Keratinocyte (primary cell): ENCODE results near the gene MAGI1. TPM values are rescaled to one million over a fixed set of nuclear protein-coding genes. Genes with fewer than 3 reads are reported as not detected.

Experiments used
- DNase-seq: peaks from one replicate; pipeline ENCODE4 v3.0.0-alpha.2; 2011; ENCODE audit warnings: low read depth, missing footprints, low spot score
- FAIRE-seq: peaks from 2 replicates; lab custom pipeline; 2011; peaks lifted over from hg19 to GRCh38; lab: Jason Lieb, UNC
- H2AFZ ChIP-seq: 2 replicates; pipeline ENCODE4 v1.6.0; 2012; ENCODE audit warnings: low read length, control low read depth, inconsistent platforms; ENCODE audit not compliant: control insufficient read depth
- H3K27ac ChIP-seq: 2 replicates; pipeline ENCODE4 v1.5.1; 2011; ENCODE audit warnings: low read length; ENCODE audit not compliant: control insufficient read depth, insufficient read depth
- H3K27me3 ChIP-seq: 3 replicates; pipeline ENCODE4 v1.6.0; 2011; ENCODE audit warnings: low read length; ENCODE audit not compliant: control insufficient read depth, insufficient read depth; ENCODE audit errors: extremely low read depth
- H3K36me3 ChIP-seq, 2 experiments: 2 replicates in 1 of 2; 3 replicates in 1 of 2; pipeline ENCODE4 v1.5.1; 2011; ENCODE audit warnings: low read length in 2 of 2, mild to moderate bottlenecking in 1 of 2; ENCODE audit not compliant: control insufficient read depth in 2 of 2, insufficient read depth in 2 of 2; ENCODE audit errors: extremely low read depth in 1 of 2
- H3K4me1 ChIP-seq: 3 replicates; pipeline ENCODE4 v1.5.1; 2011; ENCODE audit warnings: low read length; ENCODE audit not compliant: control insufficient read depth, insufficient read depth; ENCODE audit errors: extremely low read depth
- H3K4me2 ChIP-seq: 3 replicates; pipeline ENCODE4 v1.6.0; 2011; ENCODE audit warnings: low read depth, low read length; ENCODE audit not compliant: control insufficient read depth, insufficient read depth; ENCODE audit errors: extremely low read depth
- H3K4me3 ChIP-seq, 3 experiments: fragments of 200-600 bp in 1 of 3; sonication (generic) in 1 of 3; 2 replicates in 2 of 3; 3 replicates in 1 of 3; pipeline ENCODE4 v1.5.1; 2011 to 2016; ENCODE audit warnings: low read length in 3 of 3, mild to moderate bottlenecking in 3 of 3, control low read depth in 2 of 3, inconsistent platforms in 1 of 3, low read depth in 1 of 3, mixed read lengths in 1 of 3, mixed run types in 1 of 3, moderate library complexity in 1 of 3; ENCODE audit not compliant: control insufficient read depth in 2 of 3, insufficient read depth in 2 of 3; ENCODE audit errors: extremely low read depth in 1 of 3
- H3K79me2 ChIP-seq: 2 replicates; pipeline ENCODE4 v1.6.0; 2012; ENCODE audit warnings: low read length; ENCODE audit not compliant: control insufficient read depth, insufficient read depth
- H3K9ac ChIP-seq: 3 replicates; pipeline ENCODE4 v1.6.0; 2011; ENCODE audit warnings: low read length; ENCODE audit not compliant: control insufficient read depth, insufficient read depth; ENCODE audit errors: extremely low read depth
- H3K9me1 ChIP-seq: 3 replicates; pipeline ENCODE4 v1.6.0; 2011; ENCODE audit warnings: low read length; ENCODE audit not compliant: control insufficient read depth, insufficient read depth; ENCODE audit errors: extremely low read depth
- H3K9me3 ChIP-seq: 2 replicates; pipeline ENCODE4 v1.5.1; 2012; ENCODE audit warnings: low read depth, low read length; ENCODE audit not compliant: control insufficient read depth
- H4K20me1 ChIP-seq: 3 replicates; pipeline ENCODE4 v1.6.0; 2011; ENCODE audit warnings: low read length; ENCODE audit not compliant: control insufficient read depth, insufficient read depth; ENCODE audit errors: extremely low read depth
- EZH2 ChIP-seq: IDR thresholded peaks from one replicate; pipeline ENCODE4 v1.6.1; 2012; ENCODE audit warnings: inconsistent platforms, mild to moderate bottlenecking, low read length, moderate library complexity
- dilution Hi-C: fragments of 300-500 bp; cut with MboI; formaldehyde crosslinking; loops from one replicate; pipeline ENCODE4 v1.7.0; 2020; ENCODE audit warnings: low sequenced_read_pairs; ENCODE audit not compliant: extremely low pct_ligation_motif_present
- polyA plus RNA-seq, 5 experiments: library from polyadenylated mRNA; depleted of rRNA in 3 of 5; stranded (reverse) in 3 of 5; stranded (forward) in 1 of 5; unstranded in 1 of 5; fragments of >200 nt; gene quantifications; 1 replicate in 1 of 5; 2 replicates in 3 of 5; 3 replicates in 1 of 5; pipeline versions ENCODE4 v1.2.1 to v1.2.3, GENCODE V29; 2011 to 2012; ENCODE audit warnings: missing spikeins in 2 of 5, low read depth in 1 of 5, low replicate concordance in 1 of 5
- TF ChIP-seq, protein P1 (sequence below), 3 experiments: IDR thresholded peaks in 1 of 3; conservative IDR thresholded peaks in 1 of 3; optimal IDR thresholded peaks in 1 of 3; 2 replicates in 2 of 3; 3 replicates in 1 of 3; pipeline versions ENCODE3 to v1.5.1; 2011; ENCODE audit warnings: low read length in 3 of 3, mild to moderate bottlenecking in 3 of 3, moderate library complexity in 2 of 3, control low read depth in 1 of 3, inconsistent platforms in 1 of 3; ENCODE audit not compliant: insufficient read depth in 2 of 3; ENCODE audit errors: extremely low read depth in 1 of 3

Gene MAGI1
- polyA plus RNA-seq, 1 donor (not counting 4 experiments of a cell fraction or from before 2014, with no cell fraction given) = 10.9 TPM

DNA sequence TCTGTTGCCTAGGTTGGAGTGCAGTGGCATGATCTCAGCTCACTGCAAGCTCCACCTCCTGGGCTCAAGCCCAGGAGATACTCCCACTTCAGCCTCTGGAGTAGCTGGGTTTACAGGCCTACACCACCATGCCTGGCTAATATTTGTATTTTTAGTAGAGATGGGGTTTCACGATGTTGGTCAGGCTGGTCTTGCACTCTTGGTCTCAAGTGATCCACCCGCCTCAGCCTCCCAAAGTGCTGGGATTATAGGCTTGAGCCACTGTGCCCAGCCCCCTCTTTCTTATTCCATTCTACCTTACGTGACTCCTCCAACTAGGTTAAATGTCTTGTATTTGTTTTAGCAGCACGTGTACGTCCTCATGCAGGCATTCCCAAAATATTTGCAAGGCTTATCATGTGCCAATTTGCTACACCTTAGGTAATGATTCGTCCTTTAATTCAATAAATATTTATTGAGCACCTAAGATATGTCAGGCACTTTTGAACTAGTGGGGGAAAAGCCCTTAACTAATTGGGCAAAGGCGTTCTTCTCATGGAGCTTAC lies 14.9 kb upstream of the MAGI1 start:
- dilution Hi-C loops = no loop called here

DNA sequence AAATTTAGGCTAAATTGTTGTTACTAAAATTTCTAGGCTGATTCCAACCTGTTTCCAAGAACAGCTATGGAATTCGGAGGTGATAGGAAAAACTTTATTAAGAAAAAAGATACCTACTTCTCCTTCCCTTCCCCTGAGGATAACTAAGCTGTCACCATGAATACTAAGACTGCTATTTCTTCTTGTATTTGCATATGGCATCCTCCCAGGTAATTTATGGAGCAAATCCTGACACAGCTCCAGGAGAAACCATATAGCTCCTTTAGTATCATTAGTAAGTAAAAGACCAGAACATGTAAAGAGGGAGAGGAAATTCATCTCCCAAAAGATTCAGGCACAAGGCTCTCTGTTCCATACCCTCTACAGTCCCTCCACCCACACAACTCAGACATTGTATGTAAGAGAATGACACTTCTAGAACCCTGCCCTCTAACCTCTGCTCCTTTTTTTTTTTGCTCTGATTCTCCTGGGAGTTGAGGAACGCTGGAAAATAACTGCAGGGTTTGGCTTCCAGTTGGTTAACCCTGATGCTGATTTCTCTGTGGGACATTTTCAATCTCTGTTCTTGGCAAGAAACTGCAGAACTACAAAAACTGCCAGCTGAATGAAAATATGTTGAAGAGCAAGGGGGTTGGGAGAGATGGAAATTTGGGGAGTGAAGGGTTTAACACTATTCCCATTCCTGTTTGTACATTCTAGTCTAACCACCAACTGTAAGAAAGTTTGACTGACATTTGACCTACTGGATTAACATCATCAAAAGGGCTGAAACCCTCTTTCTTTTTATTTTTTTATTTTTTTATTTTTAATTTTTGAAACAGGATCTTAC lies 14.2 kb upstream of the MAGI1 start:
- no peak for FAIRE-seq
- Histone ChIP-seq H3K4me1 (peaks cover 7% of the 10 kb centered on the region), H3K27ac (no peak overlapping the region)

More for the DNA sequence above, 14.9 kb upstream of the MAGI1 start:
- no peak overlapping the region for H3K27ac ChIP-seq
- H3K9me1 ChIP-seq = no peaks in the 10 kb centered on the region
- TF ChIP-seq, protein P1, sequence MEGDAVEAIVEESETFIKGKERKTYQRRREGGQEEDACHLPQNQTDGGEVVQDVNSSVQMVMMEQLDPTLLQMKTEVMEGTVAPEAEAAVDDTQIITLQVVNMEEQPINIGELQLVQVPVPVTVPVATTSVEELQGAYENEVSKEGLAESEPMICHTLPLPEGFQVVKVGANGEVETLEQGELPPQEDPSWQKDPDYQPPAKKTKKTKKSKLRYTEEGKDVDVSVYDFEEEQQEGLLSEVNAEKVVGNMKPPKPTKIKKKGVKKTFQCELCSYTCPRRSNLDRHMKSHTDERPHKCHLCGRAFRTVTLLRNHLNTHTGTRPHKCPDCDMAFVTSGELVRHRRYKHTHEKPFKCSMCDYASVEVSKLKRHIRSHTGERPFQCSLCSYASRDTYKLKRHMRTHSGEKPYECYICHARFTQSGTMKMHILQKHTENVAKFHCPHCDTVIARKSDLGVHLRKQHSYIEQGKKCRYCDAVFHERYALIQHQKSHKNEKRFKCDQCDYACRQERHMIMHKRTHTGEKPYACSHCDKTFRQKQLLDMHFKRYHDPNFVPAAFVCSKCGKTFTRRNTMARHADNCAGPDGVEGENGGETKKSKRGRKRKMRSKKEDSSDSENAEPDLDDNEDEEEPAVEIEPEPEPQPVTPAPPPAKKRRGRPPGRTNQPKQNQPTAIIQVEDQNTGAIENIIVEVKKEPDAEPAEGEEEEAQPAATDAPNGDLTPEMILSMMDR (optimal IDR thresholded peaks at IDR 0.05 in 1 of 3, IDR thresholded peaks at IDR 0.05 in 1 of 3, conservative IDR thresholded peaks at IDR 0.05 in 1 of 3; ENCODE audit: extremely low read depth in 1 of 3, insufficient read depth in 2 of 3, low read length in 3 of 3) = no peak
- no peak for TF ChIP-seq EZH2
- H3K4me1 ChIP-seq = peaks cover 7% of the 10 kb centered on the region
- no peaks in the 10 kb centered on the region for H3K9me3 ChIP-seq
- H3K4me2 ChIP-seq = no peak overlapping the region
- no peaks in the 10 kb centered on the region for H3K36me3 ChIP-seq
- no peak overlapping the region for H3K4me3 ChIP-seq
- FAIRE-seq = peak; percentile 26
- H3K9ac ChIP-seq = no peak overlapping the region
- no peak overlapping the region for H2AFZ ChIP-seq
- H3K27me3 ChIP-seq = no peaks in the 10 kb centered on the region
- H3K79me2 ChIP-seq = no peaks in the 10 kb centered on the region
- no peaks in the 10 kb centered on the region for H4K20me1 ChIP-seq
- no peak for DNase-seq

More for the DNA sequence above, 14.2 kb upstream of the MAGI1 start:
- H3K79me2 ChIP-seq = no peaks in the 10 kb centered on the region
- no peak overlapping the region for H3K9ac ChIP-seq
- no peak overlapping the region for H3K4me3 ChIP-seq
- H3K9me3 ChIP-seq = no peaks in the 10 kb centered on the region
- H2AFZ ChIP-seq = peak overlapping the region; percentile 34
- H3K4me2 ChIP-seq = peak overlapping the region; percentile 27
- no peaks in the 10 kb centered on the region for H3K9me1 ChIP-seq
- TF ChIP-seq EZH2 = no peak
- TF ChIP-seq, protein P1 (optimal IDR thresholded peaks at IDR 0.05 in 1 of 3, IDR thresholded peaks at IDR 0.05 in 1 of 3, conservative IDR thresholded peaks at IDR 0.05 in 1 of 3; ENCODE audit: extremely low read depth in 1 of 3, insufficient read depth in 2 of 3, low read length in 3 of 3) = no peak
- no peak for DNase-seq
- H3K36me3 ChIP-seq = no peaks in the 10 kb centered on the region
- H3K27me3 ChIP-seq = no peaks in the 10 kb centered on the region
- no peaks in the 10 kb centered on the region for H4K20me1 ChIP-seq
- dilution Hi-C loops = no loop called here
